Cardiac fibroblast (primary cell): ENCODE measurements around the gene FGB.

Experiments used
- DNase-seq, 2 donors: peaks; one replicate each; pipeline versions ENCODE4 v3.0.0 to v3.0.0-alpha.2; 2010; ENCODE audit warnings: low read depth in 2 of 2
- H3K4me3 ChIP-seq, 2 donors: replicated peaks in 1 of 2; 1 replicate in 1 of 2; 2 replicates in 1 of 2; pipeline ENCODE4 v1.5.1; 2011; ENCODE audit warnings: low read depth in 2 of 2, low read length in 2 of 2, mild to moderate bottlenecking in 2 of 2, moderate library complexity in 1 of 2
- TF ChIP-seq, protein P1 (sequence below): IDR thresholded peaks from one replicate; pipeline ENCODE4 v1.5.1; 2011; ENCODE audit warnings: low read depth, mild to moderate bottlenecking, low read length, inconsistent platforms

FGB gene

DNA sequence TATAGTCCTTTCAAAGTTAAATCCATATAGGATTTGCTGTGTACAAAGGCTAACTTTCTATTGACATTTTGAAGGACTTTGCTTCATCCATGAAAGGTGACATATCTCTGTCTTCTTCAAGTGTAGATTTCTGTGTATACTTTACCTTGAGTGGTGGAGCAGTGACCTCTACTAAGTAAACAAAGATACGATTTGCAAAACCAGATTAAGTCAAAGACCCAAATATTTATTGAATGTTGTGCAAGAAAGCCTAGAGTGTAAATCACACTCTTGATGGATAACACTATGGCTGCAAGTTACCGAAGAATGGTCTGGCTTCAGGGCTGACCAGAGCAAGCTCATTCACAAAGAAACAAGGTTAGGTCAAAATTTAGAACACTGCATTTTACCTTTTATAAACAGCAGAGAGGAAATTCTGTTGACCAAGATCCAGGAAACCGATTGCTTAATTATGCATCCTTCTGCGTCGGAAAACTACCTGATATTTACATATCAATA, 55.1 kb downstream of the FGB start:
- no peak for DNase-seq
- TF ChIP-seq, protein P1, sequence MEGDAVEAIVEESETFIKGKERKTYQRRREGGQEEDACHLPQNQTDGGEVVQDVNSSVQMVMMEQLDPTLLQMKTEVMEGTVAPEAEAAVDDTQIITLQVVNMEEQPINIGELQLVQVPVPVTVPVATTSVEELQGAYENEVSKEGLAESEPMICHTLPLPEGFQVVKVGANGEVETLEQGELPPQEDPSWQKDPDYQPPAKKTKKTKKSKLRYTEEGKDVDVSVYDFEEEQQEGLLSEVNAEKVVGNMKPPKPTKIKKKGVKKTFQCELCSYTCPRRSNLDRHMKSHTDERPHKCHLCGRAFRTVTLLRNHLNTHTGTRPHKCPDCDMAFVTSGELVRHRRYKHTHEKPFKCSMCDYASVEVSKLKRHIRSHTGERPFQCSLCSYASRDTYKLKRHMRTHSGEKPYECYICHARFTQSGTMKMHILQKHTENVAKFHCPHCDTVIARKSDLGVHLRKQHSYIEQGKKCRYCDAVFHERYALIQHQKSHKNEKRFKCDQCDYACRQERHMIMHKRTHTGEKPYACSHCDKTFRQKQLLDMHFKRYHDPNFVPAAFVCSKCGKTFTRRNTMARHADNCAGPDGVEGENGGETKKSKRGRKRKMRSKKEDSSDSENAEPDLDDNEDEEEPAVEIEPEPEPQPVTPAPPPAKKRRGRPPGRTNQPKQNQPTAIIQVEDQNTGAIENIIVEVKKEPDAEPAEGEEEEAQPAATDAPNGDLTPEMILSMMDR = no peak
- no peak overlapping the region for H3K4me3 ChIP-seq

DNA sequence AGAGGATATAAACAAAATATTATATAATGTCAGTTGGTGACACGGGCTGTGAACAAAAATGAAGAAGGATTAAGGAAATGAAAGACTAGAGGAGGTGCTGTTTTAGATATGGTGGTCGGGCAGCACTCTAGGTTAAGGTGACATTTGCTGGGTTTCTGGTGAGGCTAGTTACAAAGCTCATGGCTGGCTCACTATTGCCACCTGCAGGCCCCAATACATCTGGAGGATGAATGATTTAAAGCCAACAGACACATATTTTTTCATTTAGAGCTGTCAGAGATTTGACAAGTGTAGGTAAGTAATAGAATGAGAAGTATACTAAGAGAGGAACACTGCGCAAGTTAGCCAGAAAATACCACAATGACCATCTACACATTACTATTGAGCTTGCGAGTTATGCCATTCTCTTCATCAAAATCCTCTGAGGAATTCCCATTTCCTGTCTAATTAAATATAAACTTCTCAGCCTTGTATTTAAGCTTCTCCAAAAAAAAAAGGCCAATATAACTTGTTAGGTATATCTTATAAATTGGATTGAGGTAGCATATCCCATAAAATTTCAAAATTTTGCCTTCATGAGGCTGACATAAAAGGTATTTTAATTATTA, 56.0 kb downstream of the FGB start:
- peak; percentile 61 to 75 for DNase-seq
- TF ChIP-seq, protein P1 = peak; percentile 78
- H3K4me3 ChIP-seq = no peak overlapping the region

DNA sequence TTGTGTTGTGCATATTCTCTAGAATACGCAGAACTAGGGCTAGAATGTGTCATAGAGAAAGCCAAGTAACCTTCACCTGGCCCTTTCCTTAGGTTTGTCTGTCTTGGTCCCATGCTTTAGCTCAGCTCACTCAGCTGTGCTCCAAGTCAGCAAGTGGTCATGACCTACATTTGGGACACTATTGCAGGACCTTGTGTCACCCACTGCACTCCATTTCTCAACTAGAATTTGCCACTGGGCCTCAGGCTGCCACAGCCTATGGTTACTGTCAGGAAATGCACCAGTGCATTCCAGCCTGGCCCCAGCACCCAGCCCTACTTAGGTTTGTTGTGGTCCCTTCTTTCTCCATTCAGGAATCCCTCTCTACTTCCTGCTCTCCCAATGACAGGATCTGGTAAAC, 57.3 kb downstream of the FGB start:
- TF ChIP-seq, protein P1 = no peak
- DNase-seq = no peak
- no peak overlapping the region for H3K4me3 ChIP-seq
